Neuronal stem cell (in vitro differentiated cells): ENCODE results near the gene SCGB1C2.

Experiments used
- DNase-seq: peaks from one replicate; pipeline ENCODE4 v3.0.0-alpha.2; 2013; ENCODE audit warnings: low spot score
- H2AFZ ChIP-seq: one replicate; pipeline ENCODE4 v1.6.1; 2013; ENCODE audit warnings: mild to moderate bottlenecking, low read length, inconsistent platforms
- H2AK5ac ChIP-seq: 2 replicates; pipeline ENCODE4 v1.6.1; 2013; ENCODE audit warnings: low read depth, mild to moderate bottlenecking, inconsistent platforms, low read length, moderate library complexity, mixed read lengths
- H2BK120ac ChIP-seq: 2 replicates; pipeline ENCODE4 v1.6.1; 2013; ENCODE audit warnings: low read depth, mild to moderate bottlenecking, inconsistent platforms, low read length, moderate library complexity, mixed read lengths
- H2BK12ac ChIP-seq: one replicate; pipeline ENCODE4 v1.6.1; 2013; ENCODE audit warnings: low read length, inconsistent platforms
- H2BK15ac ChIP-seq: 2 replicates; pipeline ENCODE4 v1.6.1; 2013; ENCODE audit warnings: mild to moderate bottlenecking, low read length, inconsistent platforms, mixed read lengths
- H2BK5ac ChIP-seq: one replicate; pipeline ENCODE4 v1.6.1; 2013; ENCODE audit warnings: inconsistent platforms, mild to moderate bottlenecking, low read length, moderate library complexity
- H3K14ac ChIP-seq: one replicate; pipeline ENCODE4 v1.6.1; 2013; ENCODE audit warnings: low read length, inconsistent platforms
- H3K18ac ChIP-seq: 2 replicates; pipeline ENCODE4 v1.6.1; 2013; ENCODE audit warnings: low read length, inconsistent platforms
- H3K23ac ChIP-seq: 2 replicates; pipeline ENCODE4 v1.6.1; 2013; ENCODE audit warnings: low read depth, mild to moderate bottlenecking, mixed read lengths, low read length, inconsistent platforms; ENCODE audit not compliant: poor library complexity
- H3K27ac ChIP-seq: replicated peaks from 3 replicates; pipeline ENCODE4 v1.5.1; 2013; ENCODE audit warnings: low read length, inconsistent platforms
- H3K27me3 ChIP-seq, 3 experiments: 2 replicates each; pipeline ENCODE4 v1.6.1; 2013; ENCODE audit warnings: low read length in 3 of 3, mild to moderate bottlenecking in 2 of 3, inconsistent platforms in 1 of 3, low read depth in 1 of 3, mixed read lengths in 1 of 3, moderate library complexity in 1 of 3; ENCODE audit not compliant: control insufficient read depth in 3 of 3, insufficient read depth in 3 of 3
- H3K36me3 ChIP-seq, 2 donors: replicated peaks in 1 of 2; 2 replicates each; pipeline ENCODE4 v1.6.1; 2013; ENCODE audit warnings: low read length in 2 of 2; ENCODE audit not compliant: control insufficient read depth in 2 of 2, insufficient read depth in 2 of 2
- H3K4ac ChIP-seq: 2 replicates; pipeline ENCODE4 v1.6.1; 2013; ENCODE audit warnings: inconsistent platforms, mild to moderate bottlenecking, low read length, moderate library complexity
- H3K4me1 ChIP-seq, 2 donors: 1 replicate in 1 of 2; 2 replicates in 1 of 2; pipeline ENCODE4 v1.6.1; 2013; ENCODE audit warnings: low read length in 2 of 2, low read depth in 1 of 2; ENCODE audit not compliant: control insufficient read depth in 2 of 2, insufficient read depth in 1 of 2
- H3K4me2 ChIP-seq: one replicate; pipeline ENCODE4 v1.6.1; 2013; ENCODE audit warnings: mild to moderate bottlenecking, low read length, inconsistent platforms; ENCODE audit not compliant: insufficient read depth, poor library complexity, severe bottlenecking
- H3K4me3 ChIP-seq, 2 donors: 2 replicates each; pipeline ENCODE4 v1.5.1; 2013; ENCODE audit warnings: low read length in 2 of 2, mild to moderate bottlenecking in 2 of 2, inconsistent platforms in 1 of 2, moderate library complexity in 1 of 2
- H3K79me1 ChIP-seq: one replicate; pipeline ENCODE4 v1.6.1; 2013; ENCODE audit warnings: low read depth, mild to moderate bottlenecking, inconsistent platforms, low read length, moderate library complexity
- H3K9ac ChIP-seq: one replicate; pipeline ENCODE4 v1.6.1; 2013; ENCODE audit warnings: mild to moderate bottlenecking, low read depth, low read length, inconsistent platforms; ENCODE audit not compliant: poor library complexity
- H3K9me3 ChIP-seq, 2 donors: replicated peaks in 1 of 2; 2 replicates each; pipeline versions ENCODE3 to v1.6.1; 2013; ENCODE audit warnings: low read length in 2 of 2, mild to moderate bottlenecking in 2 of 2, inconsistent platforms in 1 of 2, low read depth in 1 of 2, mixed read lengths in 1 of 2, moderate library complexity in 1 of 2; ENCODE audit not compliant: control insufficient read depth in 2 of 2, insufficient read depth in 1 of 2
- H4K8ac ChIP-seq: one replicate; pipeline ENCODE4 v1.6.1; 2013; ENCODE audit warnings: low read depth, mild to moderate bottlenecking, inconsistent platforms, low read length, moderate library complexity
- H4K91ac ChIP-seq: one replicate; pipeline ENCODE4 v1.6.1; 2013; ENCODE audit warnings: low read length, low read depth, mild to moderate bottlenecking, inconsistent platforms; ENCODE audit not compliant: poor library complexity
- whole genome bisulfite sequencing, 2 donors: extraction: QIAGEN DNeasy Blood & Tissue Kit; methylation state at CpG; one replicate each; pipeline ENCODE4 v1.1.7; 2013; ENCODE audit warnings: missing lambda C conversion rate in 2 of 2, mixed read lengths in 1 of 2; ENCODE audit not compliant: insufficient read length in 2 of 2, insufficient replicate concordance in 1 of 2; ENCODE audit errors: extremely low coverage in 2 of 2; 5-methylcytosine and 5-hydroxymethylcytosine counted together

The SCGB1C2 gene

GRCh38 chr17:178292-179065 lies 41.1 kb downstream of the SCGB1C2 start:
- Histone ChIP-seq H2AFZ (no peak overlapping the region), H3K27me3 (peaks cover 10 to 92% (median 45%) of the 10 kb centered on the region in 3 experiments), H2BK120ac (no peak overlapping the region), H3K14ac (no peak overlapping the region), H3K27ac (no peak overlapping the region), H3K23ac (no peak overlapping the region), H2BK12ac (no peak overlapping the region), H4K91ac (no peak overlapping the region), H3K9me3 (no peaks in the 10 kb centered on the region), H3K4me2 (no peak overlapping the region), H3K36me3 (no peaks in the 10 kb centered on the region), H3K79me1 (no peaks in the 10 kb centered on the region), H2AK5ac (peak overlapping the region; percentile 76), H3K4me3 (no peak overlapping the region), H2BK15ac (no peak overlapping the region), H3K4me1 (peaks cover 3 to 7% of the 10 kb centered on the region in 2 donors), H3K4ac (no peak overlapping the region), H4K8ac (no peak overlapping the region), H2BK5ac (no peak overlapping the region), H3K9ac (no peak overlapping the region), H3K18ac (no peak overlapping the region)
- DNase-seq: no peak
- no CpG with 5 or more reads among the region's 12 CpGs for WGBS, 2 donors

GRCh38 chr17:179066-179432 lies 41.7 kb downstream of the SCGB1C2 start:
- Histone ChIP-seq H2AFZ (no peak overlapping the region), H3K9me3 (no peaks in the 10 kb centered on the region), H3K9ac (no peak overlapping the region), H3K4ac (no peak overlapping the region), H4K8ac (no peak overlapping the region), H2BK12ac (peak overlapping the region; percentile 7), H3K27me3 (peaks cover 10 to 92% (median 47%) of the 10 kb centered on the region in 3 experiments), H3K23ac (no peak overlapping the region), H3K18ac (no peak overlapping the region), H2BK15ac (no peak overlapping the region), H3K27ac (no peak overlapping the region), H3K36me3 (no peaks in the 10 kb centered on the region), H3K4me3 (no peak overlapping the region), H2BK5ac (peak overlapping the region; percentile 47), H3K4me1 (peaks cover 3 to 7% of the 10 kb centered on the region in 2 donors), H3K14ac (no peak overlapping the region), H2AK5ac (peak overlapping the region; percentile 76), H3K79me1 (no peaks in the 10 kb centered on the region), H4K91ac (no peak overlapping the region), H3K4me2 (no peak overlapping the region), H2BK120ac (peak overlapping the region; percentile 22)
- WGBS, 2 donors: no CpG with 5 or more reads among the region's 5 CpGs
- DNase-seq: no peak

GRCh38 chr17:179781-180380 lies 42.5 kb downstream of the SCGB1C2 start:
- Histone ChIP-seq H3K27ac (no peak overlapping the region), H2BK15ac (peak overlapping the region; percentile 52), H2BK120ac (peak overlapping the region; percentile 22), H4K91ac (no peak overlapping the region), H4K8ac (peak overlapping the region; percentile 7), H2BK12ac (peak overlapping the region; percentile 19), H3K9me3 (no peaks in the 10 kb centered on the region), H2AFZ (peak overlapping the region; percentile 81), H3K4ac (no peak overlapping the region), H3K79me1 (no peaks in the 10 kb centered on the region), H3K27me3 (peaks cover 10 to 94% (median 50%) of the 10 kb centered on the region in 3 experiments), H3K9ac (peak overlapping the region; percentile 45), H3K36me3 (no peaks in the 10 kb centered on the region), H2BK5ac (peak overlapping the region; percentile 47), H3K23ac (peak overlapping the region; percentile 61), H3K4me1 (peaks cover 3 to 7% of the 10 kb centered on the region in 2 donors), H3K14ac (no peak overlapping the region), H3K4me2 (peak overlapping the region; percentile 75), H2AK5ac (peak overlapping the region; percentile 76), H3K4me3 (peak overlapping the region in 1 of 2 donors; percentile 76), H3K18ac (peak overlapping the region; percentile 88)
- DNase-seq: no peak
- no CpG with 5 or more reads among the region's 32 CpGs for WGBS, 2 donors
